Liver (tissue), 3 donors: Measurements from ENCODE around the gene DRAM2.

Experiments
- CTCF ChIP-seq: fragments of 150-350 bp; IDR thresholded peaks from 2 replicates; pipeline ENCODE4 v1.5.1; 2017; ENCODE audit warnings: improper control_type of control experiment, low read depth, low read length; ENCODE audit not compliant: missing input control
- EGR1 ChIP-seq, 2 donors: IDR thresholded peaks; 2 replicates each; pipeline ENCODE4 v1.6.1; 2016 to 2018; ENCODE audit warnings: antibody characterized with exemption in 2 of 2, low read depth in 2 of 2
- FOXA2 ChIP-seq: IDR thresholded peaks from 2 replicates; pipeline ENCODE4 v1.6.1; 2016; ENCODE audit warnings: antibody characterized with exemption
- JUND ChIP-seq, 2 donors: IDR thresholded peaks; 2 replicates each; pipeline ENCODE4 v1.6.1; 2016; ENCODE audit warnings: antibody characterized with exemption in 2 of 2
- MAX ChIP-seq: IDR thresholded peaks from 2 replicates; pipeline ENCODE4 v1.6.1; 2016; ENCODE audit warnings: antibody characterized with exemption
- NR2F2 ChIP-seq: IDR thresholded peaks from 2 replicates; pipeline ENCODE4 v1.6.1; 2016; ENCODE audit warnings: antibody characterized with exemption
- SP1 ChIP-seq: IDR thresholded peaks from 2 replicates; pipeline ENCODE4 v1.6.1; 2018; ENCODE audit warnings: antibody characterized with exemption, mild to moderate bottlenecking
- TAF1 ChIP-seq: conservative IDR thresholded peaks from 2 replicates; pipeline ENCODE4 v1.6.1; 2016; ENCODE audit warnings: antibody characterized with exemption, mild to moderate bottlenecking
- YY1 ChIP-seq: IDR thresholded peaks from 2 replicates; pipeline ENCODE4 v1.6.1; 2016; ENCODE audit warnings: antibody characterized with exemption, mild to moderate bottlenecking
- donor health status: healthy.
- donor health status: healthy.

DNA sequence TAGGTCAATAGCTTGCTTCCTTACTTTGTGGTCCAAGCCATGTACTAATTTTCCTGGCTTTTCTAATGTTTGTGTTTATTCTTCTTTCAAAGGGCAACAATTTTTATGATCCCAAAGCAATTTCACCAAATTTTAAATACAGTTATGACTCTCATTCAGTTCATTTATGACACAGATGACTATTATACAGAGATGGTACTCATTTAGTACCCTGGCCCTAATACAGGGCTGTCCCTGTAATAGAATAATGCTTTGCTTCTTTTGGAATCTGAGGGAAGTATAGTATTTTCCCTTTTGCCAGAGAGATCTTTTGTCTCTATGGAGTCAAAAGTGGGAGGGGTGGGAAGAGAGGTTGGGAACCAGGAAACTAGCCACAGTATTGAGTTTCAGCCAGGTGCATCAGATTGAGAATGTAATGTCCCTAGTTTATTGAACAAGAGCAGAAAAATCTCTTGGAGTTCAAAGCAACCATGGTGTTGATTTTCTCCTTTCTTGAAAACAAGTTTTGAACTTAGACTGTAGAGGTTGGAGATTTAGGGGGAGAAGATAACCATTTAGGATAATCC lies 40.2 kb upstream of the DRAM2 start:
- no peak for TF ChIP-seq CTCF
- no peak for TF ChIP-seq JUND (IDR thresholded peaks at IDR 0.05)
- TF ChIP-seq YY1 = no peak
- no peak for TF ChIP-seq TAF1
- TF ChIP-seq MAX = no peak
- TF ChIP-seq SP1 = no peak
- no peak for TF ChIP-seq EGR1 (IDR thresholded peaks at IDR 0.05; ENCODE audit: low read depth in 2 of 2)
- no peak for TF ChIP-seq NR2F2
- TF ChIP-seq FOXA2 = no peak
